ENCODE measurements around the gene RPL15.

The RPL15 gene

GRCh38 chr3:23968463-23969184 lies 51.7 kb downstream of the RPL15 start:
- DNase-seq = no peak

- no peak for DNase-seq
Measured at GRCh38 chr3:23969393-23969792, 52.5 kb downstream of the RPL15 start.
